ENCODE results near the gene GRM4. TPM values are rescaled to one million over a fixed set of nuclear protein-coding genes. Genes with fewer than 3 reads are reported as not detected.

The GRM4 gene
- total and polyA plus RNA-seq, 9 of the 15 experiments (the other 6 are each of a cell fraction or from before 2014, with no cell fraction given) = 0.18 TPM; not detected in 8

GRCh38 chr6:34090935-34091334, 55.0 kb downstream of the GRM4 start:
- in situ Hi-C loops (cut with MboI) (no loop called here), intact Hi-C loops (cut with micrococcal nuclease) (no loop called here)
- no peak for FAIRE-seq
- TF ChIP-seq CBFA2T3 (IDR thresholded peaks at IDR 0.05) (no peak), E2F8 (IDR thresholded peaks at IDR 0.05; ENCODE audit: low read depth, partially characterized antibody) (no peak), PCBP1 (IDR thresholded peaks at IDR 0.05; ENCODE audit: low read depth, low read length, poor library complexity, severe bottlenecking) (no peak), NR4A1 (CRISPR knock-in tag; IDR thresholded peaks at IDR 0.05) (no peak), NR4A1 (tag; IDR thresholded peaks at IDR 0.05) (no peak), TSHZ1 (CRISPR knock-in tag; IDR thresholded peaks at IDR 0.05) (no peak), KLF10 (CRISPR knock-in tag; IDR thresholded peaks at IDR 0.05) (no peak), SIRT6 (IDR thresholded peaks at IDR 0.05; ENCODE audit: low read depth, low read length) (no peak), HMGXB4 (CRISPR knock-in tag; IDR thresholded peaks at IDR 0.05) (no peak), DMBX1 (CRISPR knock-in tag; IDR thresholded peaks at IDR 0.05; ENCODE audit: borderline replicate concordance) (no peak), MAFK (IDR thresholded peaks at IDR 0.05; ENCODE audit: low read length) (no peak), SIX5 (IDR thresholded peaks at IDR 0.05; ENCODE audit: borderline replicate concordance in 1 of 2, insufficient read depth in 1 of 2, low read depth in 1 of 2, low read length in 2 of 2) (no peak), HDAC3 (IDR thresholded peaks at IDR 0.05; ENCODE audit: borderline replicate concordance, partially characterized antibody) (no peak), NFIX (CRISPR knock-in tag; IDR thresholded peaks at IDR 0.05; ENCODE audit: low read depth) (no peak)

More at GRCh38 chr6:34090935-34091334, 55.0 kb downstream of the GRM4 start:
- Histone ChIP-seq H3K27ac (ENCODE audit: extremely low read depth, low read depth, low read length) (no peak overlapping the region), H3K4me1 (replicated peaks in 1 of 2; ENCODE audit: control insufficient read depth in 2 of 2, insufficient read depth in 2 of 2, low read length in 2 of 2) (peaks cover 0 to 14% of the 10 kb centered on the region in 2 experiments; a peak in 1 of 5 replicates), H3K36me3 (ENCODE audit: control insufficient read depth, insufficient read depth, low read length) (no peaks in the 10 kb centered on the region), H2AFZ (ENCODE audit: low read depth, low read length) (no peak overlapping the region), H3K4me2 (ENCODE audit: insufficient read depth, low read length) (no peak overlapping the region), H3K4me3 (no peak overlapping the region), H3K9me1 (ENCODE audit: control insufficient read depth, insufficient read depth, low read length) (no peaks in the 10 kb centered on the region), H3K9ac (ENCODE audit: insufficient read depth in 1 of 2, low read depth in 2 of 2, low read length in 2 of 2) (no peak overlapping the region; a peak in 1 of 4 replicates), H3K27me3 (ENCODE audit: control insufficient read depth in 2 of 2, insufficient read depth in 2 of 2, low read length in 2 of 2) (peaks cover 22 to 76% of the 10 kb centered on the region in 2 experiments; a peak in 4 of 5 replicates), H3K79me2 (ENCODE audit: control insufficient read depth, insufficient read depth, low read length) (no peaks in the 10 kb centered on the region), H3K9me3 (replicated peaks; ENCODE audit: control insufficient read depth, insufficient read depth, low read depth, low read length) (no peaks in the 10 kb centered on the region), H4K20me1 (replicated peaks; ENCODE audit: control insufficient read depth, insufficient read depth, low read length) (peaks cover 23% of the 10 kb centered on the region)
- CTCF ChIA-PET (ENCODE audit: low intra/inter-chr PET ratio) = no interaction called here
- no peak for DNase-seq (ENCODE audit: extremely low read depth in 1 of 4, low spot score in 3 of 4)
- ATAC-seq = no peak
- WGBS (ENCODE audit: insufficient coverage, low coverage, missing lambda C conversion rate) = 1% methylated on average over 5 of the region's 5 CpGs
- POLR2A ChIA-PET = interaction anchor here (0.6 kb wide), 1 partner anchor 321 kb away, joined by 3 read pairs; no protein-coding TSS in a partner anchor
- BruUV-seq (replicated peaks) = no TSS peak
